Stimulated activated CD4-positive, alpha-beta T cell treated with anti-CD3 and anti-CD28 coated beads, Interleukin-1b, Interleukin-23, amount 100 ng/mL, for 24 hours (primary cell): ENCODE results near the gene C1QTNF3.
A peak's percentile ranks its signal among the peaks of the same experiment; 100 is the strongest.
"Not testable (repeated sequence)": the region's sequence is repeated elsewhere in the genome, so short reads cannot be mapped to it uniquely, and the experiment has no call there.

Source experiments
- DNase-seq, 4 experiments: peaks; one replicate each; pipeline ENCODE4 v3.0.0-alpha.2; 2020; ENCODE audit warnings: low read depth in 4 of 4, low spot score in 1 of 4

Gene C1QTNF3

GRCh38 chr5:34026089-34026761 lies 16.8 kb downstream of the C1QTNF3 start:
- no peak for DNase-seq

GRCh38 chr5:34022121-34022705 lies 20.8 kb downstream of the C1QTNF3 start:
- DNase-seq = peak in 1 of 4 experiments; percentile 28

- DNase-seq = no peak
Observed at GRCh38 chr5:34021334-34021733, 21.7 kb downstream of the C1QTNF3 start.

GRCh38 chr5:34020726-34021125 lies 22.3 kb downstream of the C1QTNF3 start:
- DNase-seq = no peak

GRCh38 chr5:34017254-34017653 lies 25.8 kb downstream of the C1QTNF3 start:
- DNase-seq = no peak

GRCh38 chr5:34016750-34017149 lies 26.3 kb downstream of the C1QTNF3 start:
- DNase-seq = no peak

- DNase-seq = no peak
Observed at GRCh38 chr5:34016222-34016621, 26.8 kb downstream of the C1QTNF3 start.

GRCh38 chr5:34015120-34015822 lies 27.7 kb downstream of the C1QTNF3 start:
- no peak for DNase-seq

GRCh38 chr5:34014626-34015025 lies 28.4 kb downstream of the C1QTNF3 start:
- DNase-seq = no peak

GRCh38 chr5:34013547-34013946 lies 29.5 kb downstream of the C1QTNF3 start:
- DNase-seq = no peak

- DNase-seq = no peak
Observed at GRCh38 chr5:34012791-34013190, 30.2 kb downstream of the C1QTNF3 start.

- DNase-seq = no peak
Observed at GRCh38 chr5:34011536-34011935, 31.5 kb downstream of the C1QTNF3 start.

GRCh38 chr5:34010146-34010545 lies 32.9 kb downstream of the C1QTNF3 start:
- not testable (repeated sequence) for DNase-seq

GRCh38 chr5:34009610-34010009 lies 33.4 kb downstream of the C1QTNF3 start:
- DNase-seq = no peak

- DNase-seq = no peak
Observed at GRCh38 chr5:34008802-34009201, 34.2 kb downstream of the C1QTNF3 start.

- DNase-seq = peak; percentile 41 to 85 (median 80)
Observed at GRCh38 chr5:34007621-34008600, 35.1 kb downstream of the C1QTNF3 start, which contains the start of gene AMACR. TSS of gene AMACR (minus strand) at chr5:34008050. CDS start at chr5:34008019, 31 bp downstream.

- no peak for DNase-seq
Observed at GRCh38 chr5:34007201-34007620, 35.8 kb downstream of the C1QTNF3 start.

GRCh38 chr5:34005681-34006080 lies 37.3 kb downstream of the C1QTNF3 start:
- no peak for DNase-seq

- no peak for DNase-seq
Observed at GRCh38 chr5:34005211-34005610, 37.8 kb downstream of the C1QTNF3 start.

GRCh38 chr5:34003941-34004340 lies 39.1 kb downstream of the C1QTNF3 start:
- DNase-seq = no peak
